DMS153 treated with DMSO at 0.1 percent for 48 hours (cell line): Measurements from ENCODE around the gene NUP133.
A peak's percentile ranks its signal among the peaks of the same experiment; 100 is the strongest.
"Not testable (repeated sequence)": the region's sequence is repeated elsewhere in the genome, so short reads cannot be mapped to it uniquely, and the experiment has no call there.

Experiments
- DNase-seq: peaks from one replicate; lab custom pipeline; 2025; ENCODE audit not compliant: unreplicated experiment; lab: John Stamatoyannopoulos, UW

The NUP133 gene

DNA sequence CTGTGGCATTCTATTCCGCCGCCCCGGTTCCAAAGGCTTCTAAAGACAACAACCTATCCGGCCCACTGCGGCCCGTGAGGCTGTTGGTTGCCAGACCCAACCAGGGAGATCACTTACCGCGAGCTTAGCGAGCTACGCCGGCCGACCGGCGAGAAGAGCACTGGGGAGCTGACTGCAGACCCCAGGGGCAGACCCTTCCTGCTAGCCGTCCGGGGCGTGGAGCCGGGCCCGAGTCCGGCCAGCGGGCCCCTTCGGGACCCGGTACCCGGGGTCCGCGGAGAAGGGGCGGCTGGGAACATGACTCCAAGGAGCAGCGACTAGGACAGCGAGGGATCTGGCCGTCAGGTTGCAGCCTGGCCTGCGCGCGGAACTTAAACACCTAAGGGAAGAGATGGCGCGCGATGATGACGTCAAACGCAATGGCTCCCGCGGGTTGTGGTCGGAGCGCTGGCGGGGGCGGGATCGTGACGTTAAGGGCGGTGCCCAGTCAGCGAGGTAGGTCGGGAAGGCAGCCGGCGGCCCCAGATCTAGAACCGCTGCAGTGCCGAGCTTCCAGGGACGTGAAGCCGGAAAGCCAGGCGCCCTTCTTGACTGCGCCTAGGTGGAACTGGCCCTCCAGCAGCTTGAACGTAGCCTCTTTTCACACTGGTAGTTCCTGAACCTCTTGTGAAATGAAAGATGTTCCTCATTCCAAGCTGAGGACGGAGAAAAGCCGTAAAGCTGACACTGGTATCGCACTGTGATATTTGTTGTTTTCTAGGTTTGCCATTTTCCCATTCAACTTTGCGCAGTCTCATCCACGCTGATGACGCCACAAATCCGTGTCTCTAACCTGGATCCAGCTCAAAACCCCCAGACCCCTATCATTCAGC is at the start of gene NUP133:
Gene NUP133, minus strand, starts transcription at position 391 of the 872 bp plus-strand sequence. Its CDS starts 92 bp downstream, at position 299.
- peak; percentile 98 for DNase-seq

DNA sequence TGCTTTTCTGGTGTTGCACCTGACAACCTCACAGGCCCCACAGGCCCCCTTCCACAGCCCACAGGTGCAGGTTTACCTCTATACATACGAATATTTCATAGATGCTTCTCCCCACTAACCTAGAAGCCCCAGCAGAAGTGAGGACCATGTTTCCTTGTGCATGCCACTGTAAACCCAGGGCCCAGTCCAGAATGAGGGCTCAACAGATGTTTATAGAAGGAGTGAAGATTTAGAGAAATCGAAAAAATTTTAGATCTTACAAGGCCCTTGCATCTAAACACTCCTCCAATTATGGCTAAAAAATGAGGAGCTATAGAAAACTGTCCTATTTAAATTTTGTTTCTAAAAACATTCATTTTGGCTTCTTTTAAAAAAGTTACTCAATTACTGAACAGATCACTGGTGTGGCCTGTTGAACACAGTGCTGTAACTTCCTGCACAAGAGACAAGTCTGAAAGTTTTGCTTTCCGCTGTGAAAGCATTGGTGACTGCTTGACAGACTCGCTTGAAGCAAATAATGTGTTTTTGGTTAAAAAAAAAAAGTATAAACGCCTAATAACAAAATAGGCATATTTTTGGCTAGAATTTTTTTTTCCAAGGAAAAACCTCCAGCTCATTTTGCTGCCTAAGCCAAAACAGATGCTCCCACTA is 49.2 kb upstream of the NUP133 start:
- no peak for DNase-seq

DNA sequence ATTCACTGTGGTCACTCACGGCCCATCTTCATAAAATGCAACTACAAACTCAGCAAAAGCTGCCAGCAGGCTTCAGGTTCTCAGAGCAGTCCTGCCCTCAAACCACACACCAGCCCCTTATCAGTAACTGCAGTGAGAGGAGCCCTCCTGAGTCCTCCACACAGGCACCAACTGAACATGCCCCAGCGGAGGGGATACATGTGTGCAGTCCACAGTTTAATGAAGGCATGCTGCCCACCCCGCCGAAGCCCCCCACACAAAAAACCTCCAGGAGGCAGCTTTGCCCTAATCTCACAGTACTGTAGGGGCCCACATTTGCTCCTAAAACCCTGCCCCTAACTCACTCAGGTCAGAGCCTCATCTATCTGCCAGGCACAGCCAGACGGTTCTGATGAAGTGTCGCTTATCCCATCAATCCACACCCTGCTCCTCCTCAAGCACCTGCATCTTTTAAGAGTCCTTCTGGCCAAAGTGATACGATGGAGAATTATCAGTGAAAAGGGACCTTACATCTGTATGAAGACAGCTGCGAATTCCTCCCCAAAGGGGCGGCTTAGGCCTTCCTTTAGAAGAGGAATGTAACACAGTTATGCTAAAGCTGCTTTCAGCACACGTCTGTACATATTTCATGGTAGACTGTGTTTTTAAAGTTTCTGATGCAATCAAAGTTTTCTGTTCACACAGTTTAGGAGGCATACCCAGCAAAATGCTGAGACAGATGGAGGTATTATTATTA is 46.9 kb upstream of the NUP133 start:
- DNase-seq, result no peak

DNA sequence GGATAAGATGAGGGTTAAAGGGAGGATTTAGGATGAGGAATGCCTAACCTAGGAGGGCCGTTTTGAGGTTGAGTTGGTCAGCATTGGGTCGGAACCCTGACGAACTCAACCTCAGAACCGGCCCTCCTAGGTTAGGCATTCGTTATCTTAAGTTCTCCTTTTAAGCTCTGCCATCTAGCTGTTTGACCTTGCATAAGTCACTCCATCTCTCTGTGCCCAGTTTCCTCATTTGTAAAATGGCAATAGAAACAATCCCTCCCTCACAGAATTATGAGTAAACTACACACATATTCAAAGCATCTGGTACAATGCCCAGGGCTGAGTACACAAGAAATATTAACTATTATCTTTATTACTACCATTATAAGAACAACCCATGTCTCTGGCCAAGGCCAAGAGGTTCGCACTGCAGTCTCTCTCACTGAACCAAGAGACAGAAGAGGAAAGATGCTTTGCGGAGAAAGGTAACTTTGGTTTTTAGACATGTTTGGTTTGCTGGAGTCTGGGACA is 45.5 kb upstream of the NUP133 start:
- no peak for DNase-seq

DNA sequence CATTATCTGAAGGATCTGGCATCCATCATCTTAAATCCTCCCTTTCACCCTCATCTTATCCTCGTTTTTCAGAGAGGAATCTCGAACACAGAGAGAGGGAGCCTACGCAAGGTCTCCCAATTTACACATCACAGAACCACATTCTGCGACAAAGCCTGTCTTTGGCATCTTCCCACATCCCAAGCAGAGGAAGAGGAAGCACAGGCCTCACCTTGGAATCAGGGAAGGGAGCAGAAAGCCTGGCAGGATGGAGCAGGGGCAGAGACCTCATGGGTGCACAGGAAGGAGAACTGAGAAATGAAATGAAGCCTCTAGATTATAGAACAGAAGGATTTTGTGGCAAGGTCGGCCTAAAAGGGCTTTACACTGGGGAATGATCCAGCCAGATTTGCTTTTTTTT is 44.6 kb upstream of the NUP133 start:
- DNase-seq, result no peak

DNA sequence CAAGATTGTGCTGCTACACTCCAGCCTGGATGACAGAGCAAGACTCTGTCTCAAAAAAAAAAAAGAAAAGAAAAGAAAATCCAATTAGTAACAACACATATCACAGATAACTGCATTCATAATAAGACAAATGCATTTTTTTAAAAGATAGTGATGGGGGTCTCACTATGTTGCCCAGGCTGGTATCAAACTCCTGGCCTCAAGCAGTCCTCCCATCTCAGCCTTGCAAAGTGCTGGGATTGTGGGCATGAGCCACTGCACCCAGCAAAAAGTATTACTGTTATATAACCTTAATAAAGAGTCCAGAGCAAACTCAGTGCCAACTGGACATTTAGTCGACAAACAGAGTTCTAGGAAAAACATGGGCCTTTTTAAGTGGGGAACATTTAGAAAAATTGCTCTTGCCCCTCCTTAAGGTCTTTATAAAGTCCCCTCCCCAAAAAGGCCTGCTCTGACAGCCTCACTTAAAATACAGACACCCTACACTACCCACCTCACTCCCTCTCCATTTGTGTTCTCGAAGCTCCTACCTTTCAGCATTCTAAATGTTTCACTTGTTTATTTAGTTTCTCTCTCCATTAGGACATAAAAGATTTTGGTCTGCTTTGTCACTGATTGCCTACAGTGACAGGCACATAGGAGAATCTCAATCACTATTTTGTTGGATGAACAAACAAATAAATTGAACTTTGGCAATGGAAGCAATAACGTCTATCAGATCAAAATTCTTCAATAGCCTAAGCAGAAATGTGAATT is 42.8 kb upstream of the NUP133 start:
- no peak for DNase-seq

DNA sequence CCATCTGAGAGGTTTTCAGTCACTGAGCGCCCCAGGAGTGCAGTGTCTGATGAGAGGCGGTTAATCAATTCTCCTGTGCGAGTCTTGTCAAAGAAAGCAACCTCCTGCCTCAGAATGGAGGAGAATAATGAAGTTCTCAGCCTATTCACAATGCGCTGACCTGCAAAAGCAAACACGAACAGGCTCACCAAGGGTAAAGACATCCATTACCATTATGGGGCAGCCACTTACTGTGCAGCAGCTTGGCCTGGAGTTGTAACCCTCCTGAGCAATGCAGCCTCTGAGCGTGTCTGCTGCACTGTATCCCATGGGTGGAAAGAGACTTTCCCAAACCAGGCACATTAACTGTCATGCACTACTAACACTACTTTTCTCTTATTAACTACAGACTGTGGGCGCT is 39.4 kb upstream of the NUP133 start:
- no peak for DNase-seq

DNA sequence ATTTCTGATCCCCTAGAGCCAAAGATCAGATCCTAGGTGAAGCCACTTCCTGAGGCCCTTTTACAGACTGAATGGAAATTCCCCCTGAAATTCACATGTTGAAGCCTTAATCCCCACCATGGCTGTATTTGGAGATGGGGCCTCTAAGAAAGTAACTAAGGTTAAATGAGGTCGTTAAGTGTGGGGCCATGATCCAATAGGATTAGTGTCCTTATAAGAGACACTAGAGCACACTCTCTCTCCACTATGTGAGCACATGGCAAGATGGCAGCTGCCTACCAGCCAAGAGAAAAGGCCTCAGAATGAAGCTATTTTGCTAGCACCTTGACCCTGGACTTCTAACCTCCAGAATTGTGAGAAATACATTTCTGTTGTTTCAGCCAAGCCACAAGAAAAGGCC is 36.4 kb upstream of the NUP133 start:
- DNase-seq, result no peak

DNA sequence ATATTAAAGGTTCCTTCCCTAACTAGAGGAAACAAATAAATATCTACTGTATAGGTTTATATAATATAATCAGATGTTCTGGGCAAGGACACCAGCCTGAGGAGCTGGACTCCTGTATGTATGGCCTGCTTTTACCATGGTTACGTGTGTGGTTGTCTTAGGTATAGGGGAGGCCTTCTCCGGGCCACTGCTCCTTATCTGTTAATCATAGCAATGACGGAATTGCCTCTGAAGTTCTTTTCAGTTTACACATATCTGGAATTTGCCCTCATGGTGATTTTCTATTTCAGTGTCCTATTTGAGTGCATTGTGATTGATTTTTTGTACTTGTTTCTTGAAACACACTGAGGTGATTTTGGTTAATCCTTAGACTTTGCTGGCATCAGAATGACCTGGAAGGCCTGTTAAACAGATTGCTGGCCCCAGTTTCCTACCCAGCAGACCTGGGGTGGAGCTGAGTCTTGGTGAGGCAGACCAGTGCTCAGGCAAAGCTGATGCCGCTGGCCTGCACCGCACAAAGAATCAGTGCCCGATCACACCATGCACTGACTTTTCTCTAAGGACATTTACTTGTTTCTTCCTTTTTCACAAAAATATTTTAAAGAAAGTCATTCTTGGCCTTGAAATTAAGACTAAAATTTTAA is 31.8 kb upstream of the NUP133 start:
- no peak for DNase-seq

DNA sequence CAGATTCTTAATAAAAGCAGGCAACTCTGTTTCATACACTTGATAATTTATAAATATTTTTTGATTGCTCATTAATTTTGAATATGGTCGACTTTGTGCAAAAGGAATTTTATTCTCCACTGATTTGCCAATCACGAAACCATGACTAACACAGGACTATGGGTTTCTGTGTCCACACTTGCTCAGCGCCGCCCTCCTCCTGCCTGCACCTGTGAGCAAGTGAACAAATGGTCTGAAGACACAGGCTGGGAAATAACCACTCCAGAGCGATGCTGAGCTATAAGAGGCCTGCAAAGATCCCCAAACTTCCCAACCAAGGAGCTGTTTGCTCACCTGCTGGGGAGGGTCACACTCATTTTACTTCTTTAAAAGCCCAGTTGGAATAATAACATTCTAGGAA is 30.8 kb upstream of the NUP133 start:
- no peak for DNase-seq

DNA sequence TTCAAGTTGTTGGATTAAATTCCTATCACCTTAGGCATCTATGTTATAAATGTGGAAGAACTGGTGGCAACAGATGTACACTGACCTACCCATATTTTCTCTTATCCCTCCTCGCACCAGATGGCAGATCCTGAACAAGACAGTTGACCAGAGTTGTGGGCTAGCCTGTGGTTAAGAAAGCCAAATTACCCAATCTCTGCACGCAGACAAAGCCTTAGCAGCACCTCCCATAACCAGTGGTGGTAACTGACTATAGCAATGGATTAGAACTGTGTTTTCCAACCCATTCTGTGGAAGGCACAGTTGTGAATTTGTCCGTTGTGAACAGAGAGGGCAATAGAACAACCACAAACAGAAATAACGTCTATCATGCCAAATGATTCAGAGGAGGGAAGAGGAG is 29.8 kb upstream of the NUP133 start:
- no peak for DNase-seq

DNA sequence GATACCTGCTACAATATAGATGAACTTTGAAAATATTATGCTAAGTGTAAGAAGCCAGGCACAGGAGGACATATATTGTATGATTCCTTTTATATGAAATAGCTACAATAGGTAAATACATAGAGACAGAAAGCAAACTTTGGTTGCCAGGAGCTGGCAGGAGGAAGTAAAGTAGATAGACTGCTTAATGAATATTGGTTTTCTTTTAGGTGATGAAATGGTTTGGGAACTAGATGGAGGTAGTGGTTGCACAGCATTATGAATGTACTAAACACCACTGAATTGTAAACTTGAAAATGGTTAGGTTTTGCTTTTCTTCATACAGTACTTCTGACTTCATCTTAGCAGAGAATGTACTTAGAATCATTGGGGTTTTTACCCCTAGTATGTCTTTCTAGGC is 28.8 kb upstream of the NUP133 start:
- DNase-seq, result no peak

DNA sequence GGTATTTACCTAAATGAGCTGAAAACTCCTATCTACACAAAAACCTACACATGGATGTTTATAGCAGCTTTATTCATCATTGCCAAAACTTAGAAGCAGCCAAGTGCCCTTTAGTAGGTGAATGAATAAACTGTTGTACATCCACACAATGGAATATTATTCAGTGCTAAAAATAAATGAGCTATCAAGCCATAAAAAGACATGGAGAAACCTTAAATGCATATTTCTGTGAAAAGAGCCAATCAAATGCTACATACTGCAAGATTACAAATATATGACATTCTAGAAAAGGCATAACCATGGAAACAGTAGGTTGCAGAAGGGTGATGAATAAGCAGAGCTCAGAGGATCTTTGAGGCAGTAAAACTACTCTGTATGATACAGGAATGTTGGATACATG is 27.1 kb upstream of the NUP133 start:
- no peak for DNase-seq

DNA sequence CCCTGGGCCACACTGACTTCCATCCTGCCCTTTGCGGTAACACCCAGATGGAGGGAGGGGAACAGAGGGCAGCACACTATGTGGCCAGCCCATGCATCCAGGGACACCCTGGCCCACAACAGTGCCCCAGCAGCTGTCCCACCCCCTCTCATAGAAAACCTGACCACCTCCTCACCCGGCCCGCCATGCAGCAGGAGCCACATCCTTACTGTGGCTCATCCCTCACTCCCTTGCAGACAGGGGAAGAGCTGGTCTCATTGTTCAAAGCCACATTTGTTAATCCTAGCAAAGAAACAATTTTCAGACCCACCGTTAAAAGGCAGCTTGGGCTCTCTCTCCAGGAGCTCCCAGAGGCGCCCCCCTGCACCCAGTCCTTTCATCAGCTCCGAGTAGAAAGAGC is 23.2 kb upstream of the NUP133 start:
- DNase-seq, result no peak

DNA sequence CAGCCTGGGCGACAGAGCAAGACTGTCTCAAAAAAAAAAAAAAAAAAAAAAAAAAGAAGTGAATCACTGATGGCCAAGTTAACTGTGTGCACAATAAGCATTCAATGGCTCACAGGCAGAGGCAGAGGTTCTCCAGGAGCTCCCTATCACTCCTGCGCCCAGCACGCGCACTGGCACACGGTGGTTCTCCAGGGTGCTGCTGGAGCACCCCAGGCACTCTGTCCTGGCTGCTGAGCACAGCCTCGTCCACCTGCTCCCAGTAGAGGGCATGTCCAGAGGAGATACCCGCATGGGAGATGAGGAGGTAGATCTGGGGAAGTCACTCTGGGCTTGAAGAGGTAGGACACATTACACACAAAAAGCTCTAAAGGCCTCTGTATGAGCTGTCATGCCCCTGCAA is 21.5 kb upstream of the NUP133 start:
- DNase-seq, result no peak

DNA sequence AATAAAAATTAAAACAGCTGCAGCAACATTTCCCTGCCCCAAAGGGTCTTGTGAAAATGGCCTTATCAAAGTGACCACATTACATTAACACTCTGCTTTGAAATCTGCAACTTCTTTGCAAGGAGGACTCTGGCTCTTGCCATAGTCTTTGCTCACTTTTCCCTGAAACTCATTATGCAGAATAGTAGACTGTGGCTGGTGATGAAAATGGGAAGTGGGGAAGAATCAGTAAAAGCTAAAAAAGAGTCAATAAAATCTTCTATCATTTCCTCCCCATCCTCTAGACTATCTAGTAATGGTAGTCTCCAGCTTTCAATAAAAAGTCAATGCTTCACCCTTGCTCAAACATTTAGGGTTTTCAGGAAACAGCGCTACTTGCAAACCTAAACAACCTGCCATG is 18.6 kb upstream of the NUP133 start:
- DNase-seq, result no peak

DNA sequence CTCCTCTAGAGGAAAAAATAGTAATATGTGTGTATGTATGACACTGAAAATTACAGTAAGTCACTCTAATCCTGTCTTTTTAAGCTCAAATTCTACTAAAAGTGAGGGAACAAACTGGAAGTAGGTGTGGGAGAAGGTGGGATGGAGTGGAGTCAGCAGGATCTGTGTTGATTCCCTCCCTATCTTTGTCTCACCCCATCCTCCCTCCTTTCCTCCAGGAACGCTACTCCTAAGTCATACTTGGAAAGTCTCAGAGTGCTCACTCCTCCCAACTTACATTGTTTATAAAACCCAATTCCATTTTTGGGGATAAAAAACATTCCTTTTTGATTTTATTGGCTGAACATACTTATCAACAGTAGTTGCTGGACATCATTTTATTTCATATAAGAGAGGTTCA is 14.9 kb upstream of the NUP133 start:
- no peak for DNase-seq

DNA sequence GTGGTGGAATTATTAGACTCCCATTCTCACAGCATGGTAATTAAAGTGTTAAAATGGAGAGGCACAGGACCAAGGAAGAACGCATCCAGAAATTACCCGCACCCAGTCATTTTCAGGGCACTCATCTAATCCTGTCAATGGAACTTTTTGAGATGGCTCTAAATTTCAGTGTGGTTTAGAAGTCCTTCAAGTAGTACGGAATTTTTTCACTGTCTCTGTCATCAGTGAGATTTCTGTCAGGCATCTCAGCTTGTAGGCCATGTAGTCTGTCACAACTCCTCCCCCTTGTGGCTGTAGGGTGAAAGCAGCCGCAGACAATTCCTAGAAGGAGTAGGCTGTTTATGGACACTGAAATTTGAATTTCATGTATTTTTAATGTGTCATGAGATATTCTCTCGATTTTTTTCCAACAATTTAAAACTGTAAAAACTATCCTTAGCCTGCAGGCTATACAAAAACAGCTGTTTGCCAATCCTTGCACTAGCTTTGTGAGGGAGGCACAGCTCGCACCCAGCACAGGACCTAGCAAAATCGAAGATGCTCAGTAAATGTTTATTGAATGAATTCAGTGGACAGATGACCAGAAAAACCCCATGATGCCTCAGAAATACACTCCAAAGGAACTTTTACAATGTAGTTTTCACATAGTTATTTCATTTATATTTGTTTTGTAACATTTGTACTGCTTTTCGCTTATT is 6.6 kb upstream of the NUP133 start:
- peak; percentile 62 for DNase-seq

DNA sequence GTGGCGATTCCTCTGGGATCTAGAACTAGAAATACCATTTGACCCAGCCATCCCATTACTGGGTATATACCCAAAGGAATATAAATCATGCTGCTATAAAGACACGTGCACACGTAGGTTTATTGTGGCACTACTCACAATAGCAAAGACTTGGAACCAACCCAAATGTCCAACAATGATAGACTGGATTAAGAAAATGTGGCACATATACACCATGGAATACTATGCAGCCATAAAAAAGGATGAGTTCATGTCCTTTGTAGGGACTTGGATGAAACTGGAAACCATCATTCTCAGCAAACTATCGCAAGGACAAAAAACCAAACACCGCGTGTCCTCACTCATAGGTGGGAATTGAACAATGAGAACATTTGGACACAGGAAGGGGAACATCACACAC is 3.5 kb upstream of the NUP133 start:
- not testable (repeated sequence) for DNase-seq

DNA sequence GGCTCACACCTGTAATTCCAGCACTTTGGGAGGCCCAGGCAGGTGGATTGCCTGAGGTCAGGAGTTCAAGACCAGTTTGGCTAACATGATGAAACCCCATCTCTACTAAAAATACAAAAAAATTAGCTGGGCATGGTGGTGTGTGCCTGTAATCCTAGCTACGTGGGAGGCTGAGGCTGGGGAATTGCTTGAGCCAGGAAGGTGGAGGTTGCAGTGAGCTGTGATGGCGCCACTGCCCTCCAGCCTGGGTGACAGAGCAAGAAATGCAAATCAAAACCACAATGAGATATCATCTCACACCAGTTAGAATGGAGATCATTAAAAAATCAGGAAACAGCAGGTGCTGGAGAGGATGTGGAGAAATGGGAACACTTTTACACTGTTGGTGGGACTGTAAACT is 3.1 kb upstream of the NUP133 start:
- not testable (repeated sequence) for DNase-seq
